Peyer's patch (tissue), 4 donors: ENCODE measurements around the gene AUTS2.

ENCODE experiments used
- POLR2A ChIP-seq, 2 donors: fragments of 450-650 bp; IDR thresholded peaks; one replicate each; pipeline ENCODE4 v1.5.1; 2017; ENCODE audit warnings: antibody characterized with exemption in 2 of 2, mild to moderate bottlenecking in 2 of 2, moderate library complexity in 2 of 2
- TF ChIP-seq, protein P1 (sequence below), 6 experiments: fragments of 450-650 bp in 4 of 6; fragments of 200-600 bp in 2 of 6; sonication (generic) in 1 of 6; IDR thresholded peaks; one replicate each; pipeline ENCODE4 v1.5.1; 2017 to 2019; ENCODE audit warnings: antibody characterized with exemption in 6 of 6, mild to moderate bottlenecking in 3 of 6, moderate library complexity in 1 of 6

DNA sequence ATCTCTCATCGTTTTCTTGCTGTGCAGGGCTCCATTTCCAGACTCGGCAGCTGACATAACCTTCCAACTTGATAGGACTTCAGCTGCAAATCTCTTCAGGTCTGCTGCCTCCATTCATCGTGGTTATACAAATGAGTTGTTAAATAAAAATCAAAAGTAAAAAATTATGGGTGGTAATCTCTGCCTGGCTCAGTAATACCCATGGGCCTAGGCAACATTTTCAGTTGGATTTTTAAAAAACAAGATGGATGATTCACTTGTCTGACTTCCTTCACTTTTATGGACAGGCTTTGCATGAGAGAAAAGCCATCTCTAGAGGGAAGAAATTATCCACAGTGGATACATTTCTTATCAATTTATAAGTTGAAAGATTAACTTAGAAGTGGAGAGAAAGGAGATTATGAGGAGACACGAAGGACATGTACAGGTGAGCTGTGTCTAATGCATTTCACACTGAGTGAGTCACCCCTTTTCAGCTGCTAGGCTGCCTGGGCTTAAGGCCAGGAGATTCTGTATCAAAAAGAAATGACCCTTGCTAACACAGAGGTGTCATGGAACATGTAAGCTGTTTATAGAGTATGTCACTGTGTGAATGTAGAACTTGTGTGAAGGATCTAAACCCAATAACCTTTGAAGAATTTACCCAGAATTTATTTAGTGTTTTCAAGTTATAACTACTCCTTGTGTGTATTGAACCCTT lies 495.1 kb downstream of the AUTS2 start:
- TF ChIP-seq, protein P1, sequence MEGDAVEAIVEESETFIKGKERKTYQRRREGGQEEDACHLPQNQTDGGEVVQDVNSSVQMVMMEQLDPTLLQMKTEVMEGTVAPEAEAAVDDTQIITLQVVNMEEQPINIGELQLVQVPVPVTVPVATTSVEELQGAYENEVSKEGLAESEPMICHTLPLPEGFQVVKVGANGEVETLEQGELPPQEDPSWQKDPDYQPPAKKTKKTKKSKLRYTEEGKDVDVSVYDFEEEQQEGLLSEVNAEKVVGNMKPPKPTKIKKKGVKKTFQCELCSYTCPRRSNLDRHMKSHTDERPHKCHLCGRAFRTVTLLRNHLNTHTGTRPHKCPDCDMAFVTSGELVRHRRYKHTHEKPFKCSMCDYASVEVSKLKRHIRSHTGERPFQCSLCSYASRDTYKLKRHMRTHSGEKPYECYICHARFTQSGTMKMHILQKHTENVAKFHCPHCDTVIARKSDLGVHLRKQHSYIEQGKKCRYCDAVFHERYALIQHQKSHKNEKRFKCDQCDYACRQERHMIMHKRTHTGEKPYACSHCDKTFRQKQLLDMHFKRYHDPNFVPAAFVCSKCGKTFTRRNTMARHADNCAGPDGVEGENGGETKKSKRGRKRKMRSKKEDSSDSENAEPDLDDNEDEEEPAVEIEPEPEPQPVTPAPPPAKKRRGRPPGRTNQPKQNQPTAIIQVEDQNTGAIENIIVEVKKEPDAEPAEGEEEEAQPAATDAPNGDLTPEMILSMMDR (IDR thresholded peaks at IDR 0.05): no peak
- no peak for TF ChIP-seq POLR2A (IDR thresholded peaks at IDR 0.05)
